Measurements from ENCODE around the gene ADGRL2.

- TF ChIP-seq CTCF (IDR thresholded peaks at IDR 0.05; ENCODE audit: insufficient read depth, low read depth, low read length) (no peak), EZH2 (IDR thresholded peaks at IDR 0.05; ENCODE audit: insufficient read depth, low read length) (no peak)
These were observed 73.7 kb downstream of the ADGRL2 start for GRCh38 chr1:81874461-81874860.

All from astrocyte (in vitro differentiated cells and primary cell).